GM23338 (cell line): Measurements from ENCODE around the gene TMEM135. TPM values are rescaled to one million over a fixed set of nuclear protein-coding genes. Genes with fewer than 3 reads are reported as not detected.

Source experiments
- ATAC-seq: fragments of 200-7000 bp; cut with Tn5 transposase; 3 replicates; pipeline ENCODE4 v1.9.1; 2020
- DNase-seq: peaks from one replicate; pipeline ENCODE4 v3.0.0-alpha.2; 2015; ENCODE audit warnings: low spot score
- H2AFZ ChIP-seq: fragments of 200-600 bp; sonication (generic); 2 replicates; pipeline ENCODE4 v1.8.0; 2016; ENCODE audit warnings: antibody characterized with exemption, mild to moderate bottlenecking, moderate library complexity
- H3F3A ChIP-seq: fragments of 200-600 bp; sonication (generic); replicated peaks from 2 replicates; pipeline ENCODE4 v1.8.0; 2017; ENCODE audit warnings: antibody characterized with exemption, mixed run types, low read depth
- H3K27ac ChIP-seq: fragments of 200-600 bp; sonication (generic); 2 replicates; pipeline ENCODE4 v1.6.1; 2016; ENCODE audit warnings: low read depth
- H3K27me3 ChIP-seq: fragments of 200-600 bp; sonication (generic); 2 replicates; pipeline ENCODE4 v1.8.0; 2016; ENCODE audit warnings: mild to moderate bottlenecking, mixed run types, moderate library complexity; ENCODE audit not compliant: insufficient read depth
- H3K36me3 ChIP-seq: fragments of 200-600 bp; sonication (generic); 2 replicates; pipeline ENCODE4 v1.8.0; 2016; ENCODE audit warnings: mild to moderate bottlenecking; ENCODE audit not compliant: insufficient read depth
- H3K4me1 ChIP-seq: fragments of 200-600 bp; sonication (generic); 2 replicates; pipeline ENCODE4 v1.8.0; 2016; ENCODE audit warnings: mild to moderate bottlenecking, moderate library complexity; ENCODE audit not compliant: insufficient read depth
- H3K4me2 ChIP-seq: fragments of 200-600 bp; sonication (generic); 2 replicates; pipeline ENCODE4 v1.7.1; 2017; ENCODE audit warnings: mixed run types
- H3K4me3 ChIP-seq: fragments of 200-600 bp; sonication (generic); 2 replicates; pipeline ENCODE4 v1.6.1; 2016; ENCODE audit warnings: mixed run types
- H3K79me2 ChIP-seq: fragments of 200-600 bp; sonication (generic); replicated peaks from 2 replicates; pipeline ENCODE4 v1.8.0; 2017; ENCODE audit warnings: mild to moderate bottlenecking; ENCODE audit not compliant: insufficient read depth
- H3K9me2 ChIP-seq: fragments of 200-600 bp; sonication (generic); 2 replicates; pipeline ENCODE4 v1.8.0; 2017; ENCODE audit not compliant: insufficient read depth
- H4K20me1 ChIP-seq: fragments of 200-600 bp; sonication (generic); replicated peaks from 2 replicates; pipeline ENCODE4 v1.8.0; 2017; ENCODE audit warnings: mild to moderate bottlenecking; ENCODE audit not compliant: insufficient read depth
- H3K27ac Mint-ChIP-seq: 2 replicates; pipeline ENCODE4 v1.8.0; 2020; ENCODE audit warnings: inconsistent platforms, mild to moderate bottlenecking, moderate library complexity, mixed read lengths
- H3K27me3 Mint-ChIP-seq: 3 replicates; pipeline ENCODE4 v1.8.0; 2022; ENCODE audit warnings: low read depth, mild to moderate bottlenecking, moderate library complexity, mixed read lengths, inconsistent platforms; ENCODE audit not compliant: insufficient read depth, poor library complexity
- H3K36me3 Mint-ChIP-seq: 3 replicates; pipeline ENCODE4 v1.8.0; 2021; ENCODE audit warnings: low read depth, mild to moderate bottlenecking, inconsistent platforms, moderate library complexity, mixed read lengths
- H3K4me1 Mint-ChIP-seq: 3 replicates; pipeline ENCODE4 v1.8.0; 2020; ENCODE audit warnings: mild to moderate bottlenecking, inconsistent platforms, mixed read lengths
- H3K4me3 Mint-ChIP-seq: 3 replicates; pipeline ENCODE4 v1.8.0; 2021; ENCODE audit warnings: moderate library complexity, mild to moderate bottlenecking, inconsistent platforms, mixed read lengths
- H3K9me3 Mint-ChIP-seq: 3 replicates; pipeline ENCODE4 v1.8.0; 2020; ENCODE audit warnings: moderate library complexity, mild to moderate bottlenecking, inconsistent platforms, mixed read lengths
- CREB1 ChIP-seq: fragments of 250-450 bp; sonication (Bioruptor Pico); IDR thresholded peaks from 2 replicates; pipeline ENCODE4 v1.5.0; 2020; ENCODE audit warnings: low read depth, mild to moderate bottlenecking, moderate library complexity
- EZH2phosphoT487 ChIP-seq: fragments of 200-600 bp; sonication (generic); IDR thresholded peaks from one replicate; pipeline ENCODE4 v1.8.1; 2018; ENCODE audit warnings: antibody characterized with exemption; ENCODE audit not compliant: unreplicated experiment
- JUNB ChIP-seq: IDR thresholded peaks from one replicate; pipeline ENCODE4 v1.6.1; 2016; ENCODE audit warnings: antibody characterized with exemption; ENCODE audit not compliant: unreplicated experiment
- POLR2AphosphoS5 ChIP-seq: IDR thresholded peaks from 2 replicates; pipeline ENCODE4 v1.6.1; 2016; ENCODE audit warnings: antibody characterized with exemption, low read depth
- STAT1 ChIP-seq: IDR thresholded peaks from one replicate; pipeline ENCODE4 v1.6.1; 2016; ENCODE audit warnings: antibody characterized with exemption; ENCODE audit not compliant: unreplicated experiment
- ZNF114 ChIP-seq: fragments of 250-450 bp; sonication (Bioruptor Pico); IDR thresholded peaks from 2 replicates; pipeline ENCODE4 v1.5.0; 2020; ENCODE audit warnings: mild to moderate bottlenecking, moderate library complexity
- ZNF331 ChIP-seq: fragments of 250-450 bp; sonication (Bioruptor Pico); IDR thresholded peaks from 2 replicates; pipeline ENCODE4 v1.5.0; 2020; ENCODE audit warnings: low read depth, mild to moderate bottlenecking, moderate library complexity
- polyA plus RNA-seq: library from polyadenylated mRNA; unstranded; fragments of >200 nt; fragmentation: Nextera tagmentation; extraction: Ambion mirVana; gene quantifications from 2 replicates; pipeline ENCODE4 v1.2.1, GENCODE V29; 2016
- total RNA-seq: library from RNA; depleted of rRNA; stranded (reverse); fragments of >200 nt; shearing (Covaris generic); gene quantifications from 2 replicates; pipeline ENCODE4 v1.2.3, GENCODE V29; 2014
- TF ChIP-seq, protein P1 (sequence below): fragments of 250-450 bp; sonication (Bioruptor Pico); IDR thresholded peaks from 2 replicates; pipeline ENCODE4 v1.5.0; 2020; ENCODE audit warnings: mild to moderate bottlenecking, moderate library complexity
- TF ChIP-seq, protein P2 (sequence below): IDR thresholded peaks from 2 replicates; pipeline ENCODE4 v1.6.1; 2016; ENCODE audit warnings: antibody characterized with exemption
- TF ChIP-seq, protein P3 (sequence below), 2 experiments: fragments of 200-600 bp in 1 of 2; sonication (generic) in 1 of 2; conservative IDR thresholded peaks; 2 replicates each; pipeline versions ENCODE4 v1.5.1 to v1.6.1; 2016 to 2017; ENCODE audit warnings: antibody characterized with exemption in 2 of 2, low read depth in 2 of 2, mild to moderate bottlenecking in 2 of 2, moderate library complexity in 1 of 2
- TF ChIP-seq, protein P4 (sequence below): IDR thresholded peaks from one replicate; pipeline ENCODE4 v1.6.1; 2018; ENCODE audit warnings: antibody characterized with exemption; ENCODE audit not compliant: unreplicated experiment

The TMEM135 gene
- total and polyA plus RNA-seq, 2 experiments from 2014 or later: 23.4 to 49.9 TPM

DNA sequence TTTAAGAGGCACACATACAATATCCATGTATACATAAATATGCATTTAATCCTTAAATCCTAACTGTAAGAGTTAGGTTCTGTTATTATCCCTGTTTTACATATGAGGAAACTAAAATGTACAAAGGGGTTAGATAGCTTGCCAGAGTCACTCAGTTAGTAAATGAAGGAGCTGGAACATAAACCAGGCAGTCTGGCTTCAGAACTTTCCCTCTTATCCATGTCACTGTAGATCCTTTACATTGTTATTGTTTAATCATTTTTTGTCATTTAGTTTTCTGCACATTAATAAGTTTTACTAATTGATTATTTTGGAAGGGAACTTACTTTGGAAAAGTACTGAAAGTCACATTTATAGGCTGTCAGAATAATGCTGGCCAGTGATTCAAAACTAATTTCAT lies 282.4 kb downstream of the TMEM135 start (continued):
- TF ChIP-seq, protein P1, sequence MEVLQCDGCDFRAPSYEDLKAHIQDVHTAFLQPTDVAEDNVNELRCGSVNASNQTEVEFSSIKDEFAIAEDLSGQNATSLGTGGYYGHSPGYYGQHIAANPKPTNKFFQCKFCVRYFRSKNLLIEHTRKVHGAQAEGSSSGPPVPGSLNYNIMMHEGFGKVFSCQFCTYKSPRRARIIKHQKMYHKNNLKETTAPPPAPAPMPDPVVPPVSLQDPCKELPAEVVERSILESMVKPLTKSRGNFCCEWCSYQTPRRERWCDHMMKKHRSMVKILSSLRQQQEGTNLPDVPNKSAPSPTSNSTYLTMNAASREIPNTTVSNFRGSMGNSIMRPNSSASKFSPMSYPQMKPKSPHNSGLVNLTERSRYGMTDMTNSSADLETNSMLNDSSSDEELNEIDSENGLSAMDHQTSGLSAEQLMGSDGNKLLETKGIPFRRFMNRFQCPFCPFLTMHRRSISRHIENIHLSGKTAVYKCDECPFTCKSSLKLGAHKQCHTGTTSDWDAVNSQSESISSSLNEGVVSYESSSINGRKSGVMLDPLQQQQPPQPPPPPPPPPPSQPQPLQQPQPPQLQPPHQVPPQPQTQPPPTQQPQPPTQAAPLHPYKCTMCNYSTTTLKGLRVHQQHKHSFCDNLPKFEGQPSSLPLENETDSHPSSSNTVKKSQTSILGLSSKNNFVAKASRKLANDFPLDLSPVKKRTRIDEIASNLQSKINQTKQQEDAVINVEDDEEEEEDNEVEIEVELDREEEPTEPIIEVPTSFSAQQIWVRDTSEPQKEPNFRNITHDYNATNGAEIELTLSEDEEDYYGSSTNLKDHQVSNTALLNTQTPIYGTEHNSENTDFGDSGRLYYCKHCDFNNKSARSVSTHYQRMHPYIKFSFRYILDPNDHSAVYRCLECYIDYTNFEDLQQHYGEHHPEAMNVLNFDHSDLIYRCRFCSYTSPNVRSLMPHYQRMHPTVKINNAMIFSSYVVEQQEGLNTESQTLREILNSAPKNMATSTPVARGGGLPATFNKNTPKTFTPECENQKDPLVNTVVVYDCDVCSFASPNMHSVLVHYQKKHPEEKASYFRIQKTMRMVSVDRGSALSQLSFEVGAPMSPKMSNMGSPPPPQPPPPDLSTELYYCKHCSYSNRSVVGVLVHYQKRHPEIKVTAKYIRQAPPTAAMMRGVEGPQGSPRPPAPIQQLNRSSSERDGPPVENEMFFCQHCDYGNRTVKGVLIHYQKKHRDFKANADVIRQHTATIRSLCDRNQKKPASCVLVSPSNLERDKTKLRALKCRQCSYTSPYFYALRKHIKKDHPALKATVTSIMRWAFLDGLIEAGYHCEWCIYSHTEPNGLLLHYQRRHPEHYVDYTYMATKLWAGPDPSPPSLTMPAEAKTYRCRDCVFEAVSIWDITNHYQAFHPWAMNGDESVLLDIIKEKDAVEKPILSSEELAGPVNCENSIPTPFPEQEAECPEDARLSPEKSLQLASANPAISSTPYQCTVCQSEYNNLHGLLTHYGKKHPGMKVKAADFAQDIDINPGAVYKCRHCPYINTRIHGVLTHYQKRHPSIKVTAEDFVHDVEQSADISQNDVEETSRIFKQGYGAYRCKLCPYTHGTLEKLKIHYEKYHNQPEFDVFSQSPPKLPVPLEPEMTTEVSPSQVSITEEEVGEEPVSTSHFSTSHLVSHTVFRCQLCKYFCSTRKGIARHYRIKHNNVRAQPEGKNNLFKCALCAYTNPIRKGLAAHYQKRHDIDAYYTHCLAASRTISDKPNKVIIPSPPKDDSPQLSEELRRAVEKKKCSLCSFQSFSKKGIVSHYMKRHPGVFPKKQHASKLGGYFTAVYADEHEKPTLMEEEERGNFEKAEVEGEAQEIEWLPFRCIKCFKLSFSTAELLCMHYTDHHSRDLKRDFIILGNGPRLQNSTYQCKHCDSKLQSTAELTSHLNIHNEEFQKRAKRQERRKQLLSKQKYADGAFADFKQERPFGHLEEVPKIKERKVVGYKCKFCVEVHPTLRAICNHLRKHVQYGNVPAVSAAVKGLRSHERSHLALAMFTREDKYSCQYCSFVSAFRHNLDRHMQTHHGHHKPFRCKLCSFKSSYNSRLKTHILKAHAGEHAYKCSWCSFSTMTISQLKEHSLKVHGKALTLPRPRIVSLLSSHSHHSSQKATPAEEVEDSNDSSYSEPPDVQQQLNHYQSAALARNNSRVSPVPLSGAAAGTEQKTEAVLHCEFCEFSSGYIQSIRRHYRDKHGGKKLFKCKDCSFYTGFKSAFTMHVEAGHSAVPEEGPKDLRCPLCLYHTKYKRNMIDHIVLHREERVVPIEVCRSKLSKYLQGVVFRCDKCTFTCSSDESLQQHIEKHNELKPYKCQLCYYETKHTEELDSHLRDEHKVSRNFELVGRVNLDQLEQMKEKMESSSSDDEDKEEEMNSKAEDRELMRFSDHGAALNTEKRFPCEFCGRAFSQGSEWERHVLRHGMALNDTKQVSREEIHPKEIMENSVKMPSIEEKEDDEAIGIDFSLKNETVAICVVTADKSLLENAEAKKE (CRISPR knock-in tag): no peak
- no peak for TF ChIP-seq CREB1 (CRISPR knock-in tag)

DNA sequence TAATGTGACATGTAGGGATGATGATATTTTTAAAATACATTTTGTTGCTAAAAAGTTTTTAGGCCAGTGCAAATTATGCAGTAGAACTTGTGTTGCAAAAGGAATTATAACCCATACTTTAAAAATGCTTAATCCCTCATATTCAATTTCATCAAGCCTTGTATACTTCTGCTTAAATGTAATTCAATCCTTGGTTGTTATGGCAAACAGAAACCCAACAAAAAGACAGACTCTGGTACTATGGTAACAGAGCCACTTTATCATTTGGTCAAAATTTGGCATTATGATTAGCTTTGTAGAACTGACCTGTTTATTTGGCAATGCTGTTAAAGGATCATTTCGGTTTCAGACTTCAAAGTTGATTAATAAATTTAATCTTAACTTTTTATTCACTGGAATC lies 284.8 kb downstream of the TMEM135 start:
- H3K27ac ChIP-seq: no peak overlapping the region
- H3K27me3 Mint-ChIP-seq: peaks cover 1% of the 10 kb centered on the region
- H4K20me1 ChIP-seq: no peaks in the 10 kb centered on the region; the same call in 1 of the 2 replicates
- TF ChIP-seq EZH2phosphoT487 (no peak), STAT1 (no peak), CREB1 (CRISPR knock-in tag) (no peak), POLR2AphosphoS5 (no peak), ZNF331 (CRISPR knock-in tag) (no peak), ZNF114 (CRISPR knock-in tag) (no peak), JUNB (no peak)
- TF ChIP-seq, protein P2, sequence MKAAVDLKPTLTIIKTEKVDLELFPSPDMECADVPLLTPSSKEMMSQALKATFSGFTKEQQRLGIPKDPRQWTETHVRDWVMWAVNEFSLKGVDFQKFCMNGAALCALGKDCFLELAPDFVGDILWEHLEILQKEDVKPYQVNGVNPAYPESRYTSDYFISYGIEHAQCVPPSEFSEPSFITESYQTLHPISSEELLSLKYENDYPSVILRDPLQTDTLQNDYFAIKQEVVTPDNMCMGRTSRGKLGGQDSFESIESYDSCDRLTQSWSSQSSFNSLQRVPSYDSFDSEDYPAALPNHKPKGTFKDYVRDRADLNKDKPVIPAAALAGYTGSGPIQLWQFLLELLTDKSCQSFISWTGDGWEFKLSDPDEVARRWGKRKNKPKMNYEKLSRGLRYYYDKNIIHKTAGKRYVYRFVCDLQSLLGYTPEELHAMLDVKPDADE: no peak
- TF ChIP-seq, protein P3, sequence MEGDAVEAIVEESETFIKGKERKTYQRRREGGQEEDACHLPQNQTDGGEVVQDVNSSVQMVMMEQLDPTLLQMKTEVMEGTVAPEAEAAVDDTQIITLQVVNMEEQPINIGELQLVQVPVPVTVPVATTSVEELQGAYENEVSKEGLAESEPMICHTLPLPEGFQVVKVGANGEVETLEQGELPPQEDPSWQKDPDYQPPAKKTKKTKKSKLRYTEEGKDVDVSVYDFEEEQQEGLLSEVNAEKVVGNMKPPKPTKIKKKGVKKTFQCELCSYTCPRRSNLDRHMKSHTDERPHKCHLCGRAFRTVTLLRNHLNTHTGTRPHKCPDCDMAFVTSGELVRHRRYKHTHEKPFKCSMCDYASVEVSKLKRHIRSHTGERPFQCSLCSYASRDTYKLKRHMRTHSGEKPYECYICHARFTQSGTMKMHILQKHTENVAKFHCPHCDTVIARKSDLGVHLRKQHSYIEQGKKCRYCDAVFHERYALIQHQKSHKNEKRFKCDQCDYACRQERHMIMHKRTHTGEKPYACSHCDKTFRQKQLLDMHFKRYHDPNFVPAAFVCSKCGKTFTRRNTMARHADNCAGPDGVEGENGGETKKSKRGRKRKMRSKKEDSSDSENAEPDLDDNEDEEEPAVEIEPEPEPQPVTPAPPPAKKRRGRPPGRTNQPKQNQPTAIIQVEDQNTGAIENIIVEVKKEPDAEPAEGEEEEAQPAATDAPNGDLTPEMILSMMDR (conservative IDR thresholded peaks at IDR 0.05; ENCODE audit: low read depth in 2 of 2): no peak
- TF ChIP-seq, protein P4, sequence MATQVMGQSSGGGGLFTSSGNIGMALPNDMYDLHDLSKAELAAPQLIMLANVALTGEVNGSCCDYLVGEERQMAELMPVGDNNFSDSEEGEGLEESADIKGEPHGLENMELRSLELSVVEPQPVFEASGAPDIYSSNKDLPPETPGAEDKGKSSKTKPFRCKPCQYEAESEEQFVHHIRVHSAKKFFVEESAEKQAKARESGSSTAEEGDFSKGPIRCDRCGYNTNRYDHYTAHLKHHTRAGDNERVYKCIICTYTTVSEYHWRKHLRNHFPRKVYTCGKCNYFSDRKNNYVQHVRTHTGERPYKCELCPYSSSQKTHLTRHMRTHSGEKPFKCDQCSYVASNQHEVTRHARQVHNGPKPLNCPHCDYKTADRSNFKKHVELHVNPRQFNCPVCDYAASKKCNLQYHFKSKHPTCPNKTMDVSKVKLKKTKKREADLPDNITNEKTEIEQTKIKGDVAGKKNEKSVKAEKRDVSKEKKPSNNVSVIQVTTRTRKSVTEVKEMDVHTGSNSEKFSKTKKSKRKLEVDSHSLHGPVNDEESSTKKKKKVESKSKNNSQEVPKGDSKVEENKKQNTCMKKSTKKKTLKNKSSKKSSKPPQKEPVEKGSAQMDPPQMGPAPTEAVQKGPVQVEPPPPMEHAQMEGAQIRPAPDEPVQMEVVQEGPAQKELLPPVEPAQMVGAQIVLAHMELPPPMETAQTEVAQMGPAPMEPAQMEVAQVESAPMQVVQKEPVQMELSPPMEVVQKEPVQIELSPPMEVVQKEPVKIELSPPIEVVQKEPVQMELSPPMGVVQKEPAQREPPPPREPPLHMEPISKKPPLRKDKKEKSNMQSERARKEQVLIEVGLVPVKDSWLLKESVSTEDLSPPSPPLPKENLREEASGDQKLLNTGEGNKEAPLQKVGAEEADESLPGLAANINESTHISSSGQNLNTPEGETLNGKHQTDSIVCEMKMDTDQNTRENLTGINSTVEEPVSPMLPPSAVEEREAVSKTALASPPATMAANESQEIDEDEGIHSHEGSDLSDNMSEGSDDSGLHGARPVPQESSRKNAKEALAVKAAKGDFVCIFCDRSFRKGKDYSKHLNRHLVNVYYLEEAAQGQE: no peak
- H3K27ac Mint-ChIP-seq: no peak overlapping the region
- no peak for DNase-seq
- H3K36me3 ChIP-seq: no peaks in the 10 kb centered on the region; the same call in 1 of the 2 replicates
- no peaks in the 10 kb centered on the region for H3K9me3 Mint-ChIP-seq
- no peaks in the 10 kb centered on the region for H3K79me2 ChIP-seq
- no peaks in the 10 kb centered on the region for H3K27me3 ChIP-seq
- H3K4me2 ChIP-seq: no peak overlapping the region
- H3F3A ChIP-seq: no peaks in the 10 kb centered on the region
- no peaks in the 10 kb centered on the region for H3K4me1 ChIP-seq
- no peak for ATAC-seq
- H3K9me2 ChIP-seq: no peaks in the 10 kb centered on the region
- H3K4me3 Mint-ChIP-seq: no peak overlapping the region
- no peaks in the 10 kb centered on the region for H3K4me1 Mint-ChIP-seq
- no peak overlapping the region for H2AFZ ChIP-seq
- H3K4me3 ChIP-seq: no peak overlapping the region
- H3K36me3 Mint-ChIP-seq: no peaks in the 10 kb centered on the region; the same call in 2 of the 3 replicates
